ENCODE results near the gene ERC2. TPM values are rescaled to one million over a fixed set of nuclear protein-coding genes. Genes with fewer than 3 reads are reported as not detected.

ERC2 gene
- total RNA-seq, 1 donor from 2014 or later: 7.4 TPM

- H3K4me3 Mint-ChIP-seq (ENCODE audit: unreplicated experiment): no peak overlapping the region
Measured at GRCh38 chr3:55592572-55592971, 875.7 kb downstream of the ERC2 start.

DNA sequence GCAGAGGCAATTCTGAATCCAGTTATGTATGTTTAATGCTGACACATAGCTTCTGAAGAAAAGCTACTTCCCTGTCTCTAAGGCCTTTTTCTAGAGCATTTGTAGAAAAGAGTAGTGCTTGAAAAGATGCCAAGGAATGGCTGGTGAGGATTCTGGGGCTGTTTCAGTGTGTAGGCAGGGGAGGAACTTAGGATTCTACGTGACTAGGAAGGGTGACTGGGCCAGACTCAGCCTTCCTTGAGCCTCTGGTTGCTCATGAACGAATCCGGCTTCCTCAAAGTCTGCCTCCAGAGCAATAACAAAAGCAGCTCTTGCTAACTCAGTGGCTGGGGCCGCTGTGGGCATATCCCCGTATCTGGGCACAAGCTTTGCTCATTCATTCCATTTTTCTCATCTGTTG lies 876.4 kb downstream of the ERC2 start:
- TF ChIP-seq, protein P1, sequence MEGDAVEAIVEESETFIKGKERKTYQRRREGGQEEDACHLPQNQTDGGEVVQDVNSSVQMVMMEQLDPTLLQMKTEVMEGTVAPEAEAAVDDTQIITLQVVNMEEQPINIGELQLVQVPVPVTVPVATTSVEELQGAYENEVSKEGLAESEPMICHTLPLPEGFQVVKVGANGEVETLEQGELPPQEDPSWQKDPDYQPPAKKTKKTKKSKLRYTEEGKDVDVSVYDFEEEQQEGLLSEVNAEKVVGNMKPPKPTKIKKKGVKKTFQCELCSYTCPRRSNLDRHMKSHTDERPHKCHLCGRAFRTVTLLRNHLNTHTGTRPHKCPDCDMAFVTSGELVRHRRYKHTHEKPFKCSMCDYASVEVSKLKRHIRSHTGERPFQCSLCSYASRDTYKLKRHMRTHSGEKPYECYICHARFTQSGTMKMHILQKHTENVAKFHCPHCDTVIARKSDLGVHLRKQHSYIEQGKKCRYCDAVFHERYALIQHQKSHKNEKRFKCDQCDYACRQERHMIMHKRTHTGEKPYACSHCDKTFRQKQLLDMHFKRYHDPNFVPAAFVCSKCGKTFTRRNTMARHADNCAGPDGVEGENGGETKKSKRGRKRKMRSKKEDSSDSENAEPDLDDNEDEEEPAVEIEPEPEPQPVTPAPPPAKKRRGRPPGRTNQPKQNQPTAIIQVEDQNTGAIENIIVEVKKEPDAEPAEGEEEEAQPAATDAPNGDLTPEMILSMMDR (IDR thresholded peaks at IDR 0.05; ENCODE audit: insufficient read depth, low read depth, low read length): no peak
- TF ChIP-seq EZH2 (IDR thresholded peaks at IDR 0.05; ENCODE audit: insufficient read depth, low read length): no peak
- Mint-ChIP-seq H3K27me3 (ENCODE audit: low read depth, unreplicated experiment) (no peaks in the 10 kb centered on the region), H3K4me1 (ENCODE audit: low read depth, unreplicated experiment) (peaks cover 7% of the 10 kb centered on the region), H3K4me3 (ENCODE audit: unreplicated experiment) (no peak overlapping the region), H3K9me3 (ENCODE audit: unreplicated experiment) (no peaks in the 10 kb centered on the region), H3K36me3 (ENCODE audit: low read depth, unreplicated experiment) (no peaks in the 10 kb centered on the region), H3K27ac (ENCODE audit: unreplicated experiment) (no peak overlapping the region)
- Histone ChIP-seq H2AFZ (ENCODE audit: low read depth, low read length) (no peak overlapping the region), H3K4me3 (ENCODE audit: insufficient read depth, low read depth, low read length) (no peak overlapping the region), H3K79me2 (ENCODE audit: insufficient read depth, low read length) (no peaks in the 10 kb centered on the region), H4K20me1 (ENCODE audit: insufficient read depth, low read length) (no peaks in the 10 kb centered on the region), H3K9ac (ENCODE audit: low read length) (no peak overlapping the region), H3K4me1 (ENCODE audit: insufficient read depth, low read length) (no peaks in the 10 kb centered on the region), H3K27ac (ENCODE audit: low read depth, low read length) (no peak overlapping the region), H3K9me3 (ENCODE audit: insufficient read depth, low read depth, low read length) (no peaks in the 10 kb centered on the region), H3K27me3 (ENCODE audit: insufficient read depth, low read length) (no peaks in the 10 kb centered on the region), H3K4me2 (ENCODE audit: low read length) (no peak overlapping the region), H3K36me3 (ENCODE audit: insufficient read depth, low read length) (no peaks in the 10 kb centered on the region)
- DNase-seq (ENCODE audit: low read depth) (peak; percentile 34), FAIRE-seq (no peak)

More at GRCh38 chr3:55592572-55592971, 875.7 kb downstream of the ERC2 start:
- H3K9ac ChIP-seq (ENCODE audit: low read length): no peak overlapping the region
- no peak overlapping the region for H2AFZ ChIP-seq (ENCODE audit: low read depth, low read length)
- no peak overlapping the region for H3K27ac ChIP-seq (ENCODE audit: low read depth, low read length)
- FAIRE-seq (no peak), DNase-seq (ENCODE audit: low read depth) (peak; percentile 62)
- H3K79me2 ChIP-seq (ENCODE audit: insufficient read depth, low read length): no peaks in the 10 kb centered on the region
- no peak for TF ChIP-seq EZH2 (IDR thresholded peaks at IDR 0.05; ENCODE audit: insufficient read depth, low read length)
- no peak overlapping the region for H3K4me3 ChIP-seq (ENCODE audit: insufficient read depth, low read depth, low read length)
- no peaks in the 10 kb centered on the region for H3K27me3 ChIP-seq (ENCODE audit: insufficient read depth, low read length)
- H3K4me1 Mint-ChIP-seq (ENCODE audit: low read depth, unreplicated experiment): peaks cover 7% of the 10 kb centered on the region
- no peaks in the 10 kb centered on the region for H3K9me3 ChIP-seq (ENCODE audit: insufficient read depth, low read depth, low read length)
- no peaks in the 10 kb centered on the region for H4K20me1 ChIP-seq (ENCODE audit: insufficient read depth, low read length)
- H3K4me2 ChIP-seq (ENCODE audit: low read length): no peak overlapping the region
- H3K36me3 ChIP-seq (ENCODE audit: insufficient read depth, low read length): no peaks in the 10 kb centered on the region
- H3K9me3 Mint-ChIP-seq (ENCODE audit: unreplicated experiment): no peaks in the 10 kb centered on the region
- H3K4me1 ChIP-seq (ENCODE audit: insufficient read depth, low read length): no peaks in the 10 kb centered on the region
- H3K36me3 Mint-ChIP-seq (ENCODE audit: low read depth, unreplicated experiment): no peaks in the 10 kb centered on the region
- H3K27ac Mint-ChIP-seq (ENCODE audit: unreplicated experiment): no peak overlapping the region
- H3K27me3 Mint-ChIP-seq (ENCODE audit: low read depth, unreplicated experiment): no peaks in the 10 kb centered on the region

DNA sequence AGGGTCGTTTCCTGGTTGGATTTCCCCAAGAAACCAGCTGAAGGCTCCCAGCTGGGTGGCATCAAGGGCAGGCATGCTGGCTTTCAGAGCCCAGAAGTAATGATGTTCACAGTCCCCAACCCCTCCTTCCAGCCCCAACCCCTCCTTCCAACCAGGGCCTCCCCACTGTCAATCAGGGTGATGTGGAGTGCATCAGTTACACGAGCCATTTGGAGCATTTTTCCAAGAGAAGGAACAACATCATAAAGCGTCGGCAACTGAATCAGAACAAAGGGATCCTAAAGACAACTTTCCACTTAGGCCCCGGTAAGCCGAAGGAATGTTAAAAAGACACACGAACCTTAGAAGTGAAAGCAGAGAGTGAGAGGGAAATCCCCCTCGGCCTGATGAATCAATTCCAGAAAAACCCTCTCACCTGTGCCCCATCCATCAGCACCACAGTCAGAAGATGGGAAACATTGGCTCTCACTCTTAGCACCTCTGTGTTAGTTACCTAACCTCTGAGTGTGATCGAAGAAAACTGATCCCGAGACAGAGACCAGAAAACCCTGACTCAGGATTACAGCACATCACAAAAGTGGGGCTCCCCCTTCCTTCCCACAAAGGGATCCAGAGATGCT lies 880.0 kb downstream of the ERC2 start:
- H3K4me3 ChIP-seq (ENCODE audit: insufficient read depth, low read depth, low read length): no peak overlapping the region
- H3K79me2 ChIP-seq (ENCODE audit: insufficient read depth, low read length): no peaks in the 10 kb centered on the region
- Mint-ChIP-seq H3K9me3 (ENCODE audit: unreplicated experiment) (no peaks in the 10 kb centered on the region), H3K27ac (ENCODE audit: unreplicated experiment) (no peak overlapping the region), H3K27me3 (ENCODE audit: low read depth, unreplicated experiment) (no peaks in the 10 kb centered on the region), H3K4me1 (ENCODE audit: low read depth, unreplicated experiment) (peaks cover 7% of the 10 kb centered on the region), H3K4me3 (ENCODE audit: unreplicated experiment) (no peak overlapping the region), H3K36me3 (ENCODE audit: low read depth, unreplicated experiment) (no peaks in the 10 kb centered on the region)
- no peaks in the 10 kb centered on the region for H3K36me3 ChIP-seq (ENCODE audit: insufficient read depth, low read length)
- no peaks in the 10 kb centered on the region for H4K20me1 ChIP-seq (ENCODE audit: insufficient read depth, low read length)
- H3K27ac ChIP-seq (ENCODE audit: low read depth, low read length): no peak overlapping the region
- TF ChIP-seq, protein P1 (IDR thresholded peaks at IDR 0.05; ENCODE audit: insufficient read depth, low read depth, low read length): no peak
- no peak for TF ChIP-seq EZH2 (IDR thresholded peaks at IDR 0.05; ENCODE audit: insufficient read depth, low read length)
- H3K27me3 ChIP-seq (ENCODE audit: insufficient read depth, low read length): no peaks in the 10 kb centered on the region
- H3K9me3 ChIP-seq (ENCODE audit: insufficient read depth, low read depth, low read length): no peaks in the 10 kb centered on the region
- H3K9ac ChIP-seq (ENCODE audit: low read length): no peak overlapping the region
- no peaks in the 10 kb centered on the region for H3K4me1 ChIP-seq (ENCODE audit: insufficient read depth, low read length)
- H3K4me2 ChIP-seq (ENCODE audit: low read length): no peak overlapping the region
- DNase-seq (ENCODE audit: low read depth) (no peak), FAIRE-seq (no peak)
- no peak overlapping the region for H2AFZ ChIP-seq (ENCODE audit: low read depth, low read length)

All from astrocyte (in vitro differentiated cells and primary cell).